OCI-LY7 (cell line): ENCODE data around the gene OSBPL3.

Experiments used
- EZH2phosphoT487 ChIP-seq: fragments of 200-600 bp; sonication (generic); IDR thresholded peaks from 2 replicates; pipeline ENCODE4 v1.6.1; 2018; ENCODE audit warnings: low read depth, borderline replicate concordance, mild to moderate bottlenecking, mixed run types, antibody characterized with exemption, low read length, moderate library complexity, mixed read lengths
- TF ChIP-seq, protein P1 (sequence below): fragments of 200-600 bp; sonication (generic); conservative IDR thresholded peaks from 2 replicates; pipeline ENCODE4 v1.5.1; 2014; ENCODE audit warnings: mild to moderate bottlenecking, antibody characterized with exemption, low read length, moderate library complexity, mixed read lengths

DNA sequence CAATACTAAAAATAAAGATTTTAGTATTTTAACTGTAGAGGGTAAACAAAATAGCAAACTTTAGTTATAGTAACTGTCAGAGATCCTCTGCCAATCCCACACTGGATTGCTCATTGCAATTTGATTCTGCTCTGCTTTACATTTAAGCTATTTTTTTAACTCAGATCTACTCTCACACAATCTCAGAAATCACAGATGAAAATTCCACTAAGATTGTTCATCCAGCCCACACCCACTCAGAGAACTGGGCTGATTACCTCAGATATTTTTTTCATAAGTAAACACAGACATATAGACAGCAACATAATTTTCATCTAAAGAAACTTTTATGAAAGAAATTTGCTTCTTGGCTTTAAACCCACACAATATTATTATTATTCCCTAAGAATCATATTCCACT is 7.0 kb downstream of the OSBPL3 start:
- TF ChIP-seq, protein P1, sequence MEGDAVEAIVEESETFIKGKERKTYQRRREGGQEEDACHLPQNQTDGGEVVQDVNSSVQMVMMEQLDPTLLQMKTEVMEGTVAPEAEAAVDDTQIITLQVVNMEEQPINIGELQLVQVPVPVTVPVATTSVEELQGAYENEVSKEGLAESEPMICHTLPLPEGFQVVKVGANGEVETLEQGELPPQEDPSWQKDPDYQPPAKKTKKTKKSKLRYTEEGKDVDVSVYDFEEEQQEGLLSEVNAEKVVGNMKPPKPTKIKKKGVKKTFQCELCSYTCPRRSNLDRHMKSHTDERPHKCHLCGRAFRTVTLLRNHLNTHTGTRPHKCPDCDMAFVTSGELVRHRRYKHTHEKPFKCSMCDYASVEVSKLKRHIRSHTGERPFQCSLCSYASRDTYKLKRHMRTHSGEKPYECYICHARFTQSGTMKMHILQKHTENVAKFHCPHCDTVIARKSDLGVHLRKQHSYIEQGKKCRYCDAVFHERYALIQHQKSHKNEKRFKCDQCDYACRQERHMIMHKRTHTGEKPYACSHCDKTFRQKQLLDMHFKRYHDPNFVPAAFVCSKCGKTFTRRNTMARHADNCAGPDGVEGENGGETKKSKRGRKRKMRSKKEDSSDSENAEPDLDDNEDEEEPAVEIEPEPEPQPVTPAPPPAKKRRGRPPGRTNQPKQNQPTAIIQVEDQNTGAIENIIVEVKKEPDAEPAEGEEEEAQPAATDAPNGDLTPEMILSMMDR, result no peak
- TF ChIP-seq EZH2phosphoT487, result no peak
